Dedifferentiated amniotic fluid mesenchymal stem cell (primary cell): Measurements from ENCODE around the gene PDK1.
A peak's percentile ranks its signal among the peaks of the same experiment; 100 is the strongest.
"Not testable (repeated sequence)": the region's sequence is repeated elsewhere in the genome, so short reads cannot be mapped to it uniquely, and the experiment has no call there.

Experiments used
- DNase-seq: peaks from one replicate; pipeline ENCODE4 v3.0.0-alpha.2; 2016; ENCODE audit errors: extremely low spot score

PDK1 gene

GRCh38 chr2:172555522-172556283, at the start of gene PDK1:
TSS of gene PDK1 (plus strand) at chr2:172556090. CDS start at chr2:172556151, 61 bp downstream.
- DNase-seq, result peak; percentile 81

DNA sequence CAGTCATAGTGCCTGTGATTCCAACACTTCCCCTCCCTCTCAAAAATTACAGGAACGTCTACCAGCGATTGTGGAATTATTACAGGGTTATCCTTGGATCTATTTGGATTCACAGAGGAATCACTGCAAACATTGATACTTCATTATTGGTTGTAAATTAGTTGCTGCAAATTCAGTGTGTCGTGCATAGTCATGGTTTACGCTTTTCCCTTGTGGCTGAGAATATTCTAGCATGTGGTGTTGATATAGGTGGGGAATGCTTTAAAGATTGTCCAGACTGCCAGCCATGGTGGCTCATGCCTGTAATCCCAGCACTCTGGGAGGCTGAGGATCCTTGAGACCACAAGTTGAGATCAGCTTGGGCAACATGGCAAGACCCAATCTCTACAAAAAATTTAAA, 48.7 kb upstream of the PDK1 start:
- no peak for DNase-seq

DNA sequence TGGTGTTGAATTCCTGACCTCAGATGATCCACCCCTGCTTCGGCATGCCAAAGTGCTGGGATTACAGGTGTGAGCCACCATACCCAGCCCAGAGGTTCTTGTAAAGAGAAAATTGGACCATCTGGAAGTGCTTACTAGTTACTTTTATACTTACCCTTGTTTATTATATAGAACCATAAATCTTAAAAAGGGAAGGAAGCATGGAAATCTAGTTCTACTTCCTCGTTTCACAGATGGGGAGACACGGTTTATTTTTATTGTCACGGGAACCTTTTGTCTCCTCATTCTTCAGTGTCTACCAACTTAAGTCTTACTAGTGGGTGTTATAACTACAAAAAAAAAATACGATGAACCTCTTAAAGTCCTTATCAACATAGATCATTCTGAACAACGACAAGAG, 45.8 kb upstream of the PDK1 start:
- no peak for DNase-seq

GRCh38 chr2:172510548-172510947, 45.3 kb upstream of the PDK1 start:
- no peak for DNase-seq

DNA sequence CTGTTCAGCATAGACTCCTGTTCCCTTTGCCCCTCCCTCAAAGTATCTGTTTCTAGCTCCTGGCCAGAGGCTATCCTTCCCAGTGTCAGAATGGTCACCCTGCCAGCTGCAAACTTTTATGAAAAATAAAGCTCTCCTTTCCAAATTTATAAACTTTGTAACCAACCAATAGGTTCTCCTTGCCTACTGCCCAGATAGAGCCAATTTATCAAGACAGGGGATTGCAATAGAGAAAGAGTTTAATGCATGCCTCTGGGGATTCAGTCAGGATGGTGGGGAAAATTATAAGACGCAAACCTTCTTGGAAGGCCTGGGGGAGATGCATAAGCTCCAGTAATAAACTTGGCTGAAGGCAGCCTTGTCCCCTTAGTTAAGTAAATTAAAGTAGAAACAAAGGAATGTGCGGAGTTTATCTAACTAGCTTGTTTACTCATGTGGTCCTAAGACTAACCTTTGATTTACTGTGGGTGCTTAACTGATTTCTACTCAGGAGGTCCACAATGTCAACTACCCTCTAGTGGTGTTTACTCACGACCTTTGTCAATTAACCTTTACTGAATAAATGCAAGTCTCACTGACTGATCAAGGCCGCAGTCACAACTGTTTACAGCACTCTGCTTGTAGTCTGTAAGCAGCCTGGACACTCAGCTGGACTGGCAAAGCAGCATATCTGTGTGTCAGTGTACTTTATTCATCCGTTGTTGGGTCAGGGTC, 42.9 kb upstream of the PDK1 start:
- DNase-seq, result no peak

- DNase-seq, result no peak
Measured at GRCh38 chr2:172513524-172513900, 42.4 kb upstream of the PDK1 start.

DNA sequence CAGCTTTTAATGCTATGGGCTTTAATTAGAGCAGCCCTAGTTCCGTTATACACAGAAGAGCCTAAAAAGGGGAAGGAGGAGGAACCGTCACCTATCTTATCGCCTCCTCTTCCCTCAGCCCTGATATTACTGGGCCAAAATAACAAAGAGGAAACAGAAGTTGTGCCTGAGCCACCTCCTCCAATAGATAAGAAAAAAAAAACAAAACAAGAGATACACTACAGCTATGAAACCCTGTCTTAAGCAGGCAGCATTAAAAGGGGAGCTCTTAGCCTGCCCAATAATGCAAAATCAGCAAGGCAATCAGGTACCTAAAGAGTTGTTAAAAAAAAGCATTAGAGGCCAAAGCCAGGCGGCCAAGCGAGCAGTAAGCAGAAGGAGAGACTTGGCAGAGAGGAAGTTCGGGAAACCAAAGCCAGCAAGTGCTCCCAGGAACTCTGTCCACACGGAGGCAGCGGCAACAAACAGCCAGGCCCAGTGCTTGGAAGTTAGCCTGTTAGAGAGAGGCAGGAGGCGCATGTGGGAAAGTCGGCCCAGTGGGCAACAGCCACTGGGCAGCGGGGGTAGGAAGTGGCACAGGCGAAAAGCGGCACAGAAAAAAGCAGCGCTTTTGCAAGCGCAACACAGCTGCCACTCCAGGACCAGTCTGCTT, 41.8 kb upstream of the PDK1 start:
- DNase-seq, result no peak

GRCh38 chr2:172516299-172516698, 39.6 kb upstream of the PDK1 start:
- DNase-seq, result peak; percentile 64

- DNase-seq, result no peak
Measured at GRCh38 chr2:172518995-172519394, 36.9 kb upstream of the PDK1 start.

DNA sequence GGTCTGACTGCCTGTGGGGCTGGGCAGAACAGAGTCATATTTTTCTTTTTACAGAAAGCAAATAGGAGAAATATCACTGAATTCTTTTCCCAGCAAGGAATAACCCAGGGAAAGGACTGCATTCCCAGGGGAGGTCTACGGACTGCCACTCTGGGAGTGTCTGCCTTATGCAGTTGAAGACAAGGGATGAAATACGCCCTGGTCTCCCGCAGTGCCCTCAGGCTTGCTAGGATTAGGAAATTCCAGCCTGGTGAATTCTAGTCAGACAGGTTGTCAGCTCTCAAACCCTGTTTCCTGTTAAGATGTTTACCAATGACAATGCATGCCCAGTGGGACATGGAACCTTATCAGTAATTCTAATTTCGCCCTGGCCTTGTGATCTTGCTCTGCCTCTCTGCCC, 30.3 kb upstream of the PDK1 start:
- DNase-seq, result no peak

DNA sequence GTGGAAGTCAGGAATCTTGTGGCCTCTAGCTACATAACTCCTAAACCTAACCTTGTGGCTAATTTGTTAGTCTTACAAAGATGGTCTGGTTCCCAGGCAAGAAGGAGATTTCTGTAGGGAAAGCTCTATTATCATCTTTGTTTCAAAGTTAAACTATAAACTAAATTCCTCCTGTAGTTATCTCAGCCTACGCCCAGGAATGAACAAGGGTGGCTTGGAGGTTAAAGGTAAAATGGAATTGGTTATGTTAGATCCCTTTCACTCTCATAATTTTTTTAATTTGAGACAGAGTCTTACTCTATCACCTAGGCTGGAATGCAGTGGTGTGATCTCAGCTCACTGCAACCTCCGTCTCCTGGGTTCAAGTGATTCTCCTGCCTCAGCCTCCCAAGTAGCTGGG, 24.6 kb upstream of the PDK1 start:
- DNase-seq, result no peak

GRCh38 chr2:172532461-172532860, 23.4 kb upstream of the PDK1 start:
- DNase-seq, result not testable (repeated sequence)

DNA sequence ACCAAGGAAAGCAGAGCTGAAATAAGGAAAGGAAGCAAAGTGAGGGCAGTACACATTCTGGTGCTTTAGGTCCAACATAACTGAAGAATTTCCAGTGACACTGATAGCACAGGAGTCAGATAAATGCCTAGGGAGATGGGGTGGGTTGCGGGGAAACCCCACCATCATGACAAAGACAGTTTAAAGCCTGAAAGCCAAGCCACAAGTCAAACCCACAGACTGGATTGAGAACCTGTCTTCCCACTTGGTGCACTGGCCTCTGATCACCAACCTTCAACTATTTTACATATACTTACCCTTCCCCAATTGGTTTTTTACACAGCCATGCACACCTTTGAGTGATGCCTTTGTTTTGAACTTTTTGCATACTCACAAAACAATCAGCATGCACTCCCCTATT, 22.2 kb upstream of the PDK1 start:
- no peak for DNase-seq

- DNase-seq, result no peak
Measured at GRCh38 chr2:172535119-172535518, 20.8 kb upstream of the PDK1 start.

DNA sequence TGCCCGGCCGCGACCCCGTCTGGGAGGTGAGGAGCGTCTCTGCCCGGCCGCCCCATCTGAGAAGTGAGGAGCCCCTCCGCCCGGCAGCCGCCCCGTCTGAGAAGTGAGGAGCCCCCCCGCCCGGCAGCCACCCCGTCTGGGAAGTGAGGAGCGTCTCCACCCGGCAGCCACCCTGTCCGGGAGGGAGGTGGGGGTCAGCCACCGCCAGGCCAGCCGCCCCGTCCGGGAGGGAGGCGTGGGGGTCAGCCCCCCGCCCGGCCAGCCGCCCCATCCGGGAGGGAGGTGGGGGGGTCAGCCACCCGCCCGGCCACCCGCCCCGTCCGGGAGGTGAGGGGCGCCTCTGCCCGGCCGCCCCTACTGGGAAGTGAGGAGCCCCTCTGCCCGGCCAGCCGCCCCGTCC, 18.0 kb upstream of the PDK1 start:
- not testable (repeated sequence) for DNase-seq

- DNase-seq, result no peak
Measured at GRCh38 chr2:172539767-172540166, 16.1 kb upstream of the PDK1 start.

DNA sequence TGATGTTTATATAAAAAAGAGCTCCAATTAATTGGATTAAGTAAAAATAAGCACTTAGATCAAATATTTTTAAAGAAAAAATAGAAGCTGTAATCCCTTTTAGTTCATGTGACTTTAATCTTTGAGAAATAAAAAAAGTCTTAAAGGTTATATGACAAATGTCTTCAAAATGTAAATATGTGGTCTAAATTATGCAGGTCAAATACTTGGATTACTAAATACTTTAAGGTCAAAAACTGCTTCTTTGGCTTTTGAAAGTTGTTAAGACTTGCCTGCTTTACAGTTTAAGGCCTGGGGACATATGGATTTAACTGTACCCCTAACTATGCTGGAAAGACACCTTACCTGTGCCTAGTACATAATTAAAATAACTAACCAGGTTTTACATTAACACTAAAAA, 15.5 kb upstream of the PDK1 start:
- DNase-seq, result no peak

- peak; percentile 61 for DNase-seq
Measured at GRCh38 chr2:172545408-172546075, 10.3 kb upstream of the PDK1 start.

- no peak for DNase-seq
Measured at GRCh38 chr2:172549131-172549530, 6.8 kb upstream of the PDK1 start.

GRCh38 chr2:172549802-172550201, 6.1 kb upstream of the PDK1 start:
- DNase-seq, result not testable (repeated sequence)

DNA sequence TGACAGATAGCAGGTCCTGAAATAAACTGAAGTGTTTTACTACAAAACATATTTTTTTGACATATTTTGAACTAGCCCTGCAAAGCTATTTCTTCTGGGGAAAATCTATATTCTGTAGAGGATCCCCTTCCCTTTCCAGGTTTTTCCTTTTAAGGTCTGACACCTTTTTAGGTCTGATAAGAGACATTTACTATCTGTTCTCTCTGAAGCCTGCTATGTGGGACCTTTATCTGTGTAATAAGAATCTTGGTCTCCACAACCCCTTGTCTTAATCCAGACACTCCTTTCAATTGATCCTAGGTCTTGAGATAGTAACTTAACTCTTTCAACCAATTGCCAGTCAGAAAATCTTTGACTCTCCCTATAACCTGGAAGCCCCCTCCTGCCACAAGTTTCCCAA, 5.5 kb upstream of the PDK1 start:
- DNase-seq, result no peak

GRCh38 chr2:172551271-172551670, 4.6 kb upstream of the PDK1 start:
- DNase-seq, result no peak
